ENCODE results near the gene SSU72. TPM values are rescaled to one million over a fixed set of nuclear protein-coding genes. Genes with fewer than 3 reads are reported as not detected.

The SSU72 gene
- total RNA-seq (2014; rRNA removed; shearing (Covaris generic)), result 69.6 and 99.4 TPM in 2 replicates
- polyA plus RNA-seq (2015; cell fraction: cytosol; rRNA removed), result 125 and 137 TPM in 2 replicates
- polyA plus RNA-seq (2015; cell fraction: nucleus; rRNA removed), result 67.6 and 68.5 TPM in 2 replicates

GRCh38 chr1:1574721-1575537, at the start of gene SSU72:
Gene SSU72, minus strand, starts transcription at chr1:1574863. Its CDS starts 306 bp downstream, at chr1:1574557.
- peak; percentile 83 for DNase-seq (ENCODE audit: low read depth)

GRCh38 chr1:1623631-1624442, 49.2 kb upstream of the SSU72 start:
- no peak for DNase-seq (ENCODE audit: low read depth)

- no peak for DNase-seq (ENCODE audit: low read depth)
Observed at GRCh38 chr1:1623181-1623630, 48.5 kb upstream of the SSU72 start.

- no peak for DNase-seq (ENCODE audit: low read depth)
Observed at GRCh38 chr1:1622788-1623094, 48.1 kb upstream of the SSU72 start.

- no peak for DNase-seq (ENCODE audit: low read depth)
Observed at GRCh38 chr1:1622010-1622787, 47.5 kb upstream of the SSU72 start.

GRCh38 chr1:1621173-1622009, 46.7 kb upstream of the SSU72 start:
- no peak for DNase-seq (ENCODE audit: low read depth)

GRCh38 chr1:1620433-1621139, 45.9 kb upstream of the SSU72 start:
- no peak for DNase-seq (ENCODE audit: low read depth)

- DNase-seq (ENCODE audit: low read depth), result no peak
Observed at GRCh38 chr1:1619917-1620361, 45.3 kb upstream of the SSU72 start.

- DNase-seq (ENCODE audit: low read depth), result no peak
Observed at GRCh38 chr1:1618396-1619068, 43.9 kb upstream of the SSU72 start.

- DNase-seq (ENCODE audit: low read depth), result no peak
Observed at GRCh38 chr1:1617925-1618324, 43.3 kb upstream of the SSU72 start.

- DNase-seq (ENCODE audit: low read depth), result no peak
Observed at GRCh38 chr1:1617516-1617915, 42.9 kb upstream of the SSU72 start.

- DNase-seq (ENCODE audit: low read depth), result no peak
Observed at GRCh38 chr1:1616838-1617237, 42.2 kb upstream of the SSU72 start.

GRCh38 chr1:1616045-1616790, 41.6 kb upstream of the SSU72 start:
- DNase-seq (ENCODE audit: low read depth), result no peak

- DNase-seq (ENCODE audit: low read depth), result peak; percentile 90
Observed at GRCh38 chr1:1615256-1616044, 40.8 kb upstream of the SSU72 start, which contains the start of gene MIB2. Gene MIB2, plus strand, starts transcription at chr1:1615500. Its CDS starts 7,953 bp downstream, at chr1:1623453.

GRCh38 chr1:1614954-1615255, 40.2 kb upstream of the SSU72 start:
- DNase-seq (ENCODE audit: low read depth), result no peak

- no peak for DNase-seq (ENCODE audit: low read depth)
Observed at GRCh38 chr1:1614204-1614953, 39.7 kb upstream of the SSU72 start.

- DNase-seq (ENCODE audit: low read depth), result no peak
Observed at GRCh38 chr1:1613509-1614082, 38.9 kb upstream of the SSU72 start.
